Natural killer cell (primary cell): ENCODE data around the gene SZRD1. TPM values are rescaled to one million over a fixed set of nuclear protein-coding genes. Genes with fewer than 3 reads are reported as not detected.

Experiments used
- ATAC-seq, 3 donors: fragments of 150-1000 bp in 2 of 3; fragments of 200-7000 bp in 1 of 3; cut with Tn5 transposase; 1 replicate in 1 of 3; 2 replicates in 2 of 3; pipeline ENCODE4 v1.10.0; 2021; ENCODE audit warnings: mild to moderate bottlenecking in 2 of 3, moderate library complexity in 2 of 3
- DNase-seq, 2 donors: peaks; one replicate each; pipeline versions ENCODE4 v3.0.0 to v3.0.0-alpha.2; 2013 to 2021; ENCODE audit warnings: mixed read lengths in 1 of 2
- H3K27ac ChIP-seq: one replicate; pipeline ENCODE4 v1.5.1; 2013; ENCODE audit warnings: mild to moderate bottlenecking, low read length
- H3K27me3 ChIP-seq: one replicate; pipeline ENCODE4 v1.6.1; 2013; ENCODE audit warnings: low read length; ENCODE audit not compliant: control insufficient read depth, insufficient read depth
- H3K36me3 ChIP-seq: one replicate; pipeline ENCODE4 v1.6.1; 2013; ENCODE audit warnings: low read length; ENCODE audit not compliant: control insufficient read depth, insufficient read depth
- H3K4me1 ChIP-seq: one replicate; pipeline ENCODE4 v1.6.1; 2013; ENCODE audit warnings: low read length; ENCODE audit not compliant: control insufficient read depth, insufficient read depth
- H3K4me3 ChIP-seq: one replicate; pipeline ENCODE4 v1.5.1; 2013; ENCODE audit warnings: low read length
- H3K9me3 ChIP-seq: one replicate; pipeline ENCODE4 v1.6.1; 2013; ENCODE audit warnings: low read length; ENCODE audit not compliant: control insufficient read depth, insufficient read depth
- H3K27ac Mint-ChIP-seq, 2 donors: one replicate each; pipeline ENCODE4 v1.8.0; 2022; ENCODE audit warnings: mild to moderate bottlenecking in 2 of 2, mixed read lengths in 2 of 2, moderate library complexity in 1 of 2
- H3K27me3 Mint-ChIP-seq, 2 donors: one replicate each; pipeline ENCODE4 v1.8.0; 2022; ENCODE audit warnings: low read depth in 2 of 2, mixed read lengths in 2 of 2
- H3K36me3 Mint-ChIP-seq: one replicate; pipeline ENCODE4 v1.8.0; 2022; ENCODE audit warnings: mixed read lengths
- H3K4me1 Mint-ChIP-seq, 2 donors: one replicate each; pipeline ENCODE4 v1.8.0; 2022; ENCODE audit warnings: mixed read lengths in 2 of 2
- H3K4me3 Mint-ChIP-seq: one replicate; pipeline ENCODE4 v1.8.0; 2022; ENCODE audit warnings: mild to moderate bottlenecking, moderate library complexity, mixed read lengths
- H3K9me3 Mint-ChIP-seq, 2 donors: one replicate each; pipeline ENCODE4 v1.8.0; 2022; ENCODE audit warnings: mixed read lengths in 2 of 2
- WGBS: methylation state at CpG from one replicate; pipeline ENCODE4 v1.1.7; 2013; ENCODE audit warnings: missing lambda C conversion rate; ENCODE audit not compliant: insufficient coverage; 5-methylcytosine and 5-hydroxymethylcytosine counted together
- intact Hi-C: fragments of 100-400 bp; cut with micrococcal nuclease; formaldehyde crosslinking; loops from one replicate; pipeline ENCODE4 v1.14.2; 2022
- total RNA-seq, 4 donors: library from RNA; stranded (reverse); fragments of 120-200 nt in 1 of 4; gene quantifications; one replicate each; pipeline versions ENCODE4 v1.2.3 to v1.2.4, GENCODE V29; 2013 to 2022
- TF ChIP-seq, protein P1 (sequence below): fragments of 200-600 bp; IDR thresholded peaks from one replicate; pipeline ENCODE4 v1.8.0; 2022; ENCODE audit warnings: antibody characterized with exemption

The SZRD1 gene
- total RNA-seq, 3 donors from 2014 or later (not counting 1 experiment from before 2014, with no cell fraction given) = 170 to 187 (median 177) TPM

DNA sequence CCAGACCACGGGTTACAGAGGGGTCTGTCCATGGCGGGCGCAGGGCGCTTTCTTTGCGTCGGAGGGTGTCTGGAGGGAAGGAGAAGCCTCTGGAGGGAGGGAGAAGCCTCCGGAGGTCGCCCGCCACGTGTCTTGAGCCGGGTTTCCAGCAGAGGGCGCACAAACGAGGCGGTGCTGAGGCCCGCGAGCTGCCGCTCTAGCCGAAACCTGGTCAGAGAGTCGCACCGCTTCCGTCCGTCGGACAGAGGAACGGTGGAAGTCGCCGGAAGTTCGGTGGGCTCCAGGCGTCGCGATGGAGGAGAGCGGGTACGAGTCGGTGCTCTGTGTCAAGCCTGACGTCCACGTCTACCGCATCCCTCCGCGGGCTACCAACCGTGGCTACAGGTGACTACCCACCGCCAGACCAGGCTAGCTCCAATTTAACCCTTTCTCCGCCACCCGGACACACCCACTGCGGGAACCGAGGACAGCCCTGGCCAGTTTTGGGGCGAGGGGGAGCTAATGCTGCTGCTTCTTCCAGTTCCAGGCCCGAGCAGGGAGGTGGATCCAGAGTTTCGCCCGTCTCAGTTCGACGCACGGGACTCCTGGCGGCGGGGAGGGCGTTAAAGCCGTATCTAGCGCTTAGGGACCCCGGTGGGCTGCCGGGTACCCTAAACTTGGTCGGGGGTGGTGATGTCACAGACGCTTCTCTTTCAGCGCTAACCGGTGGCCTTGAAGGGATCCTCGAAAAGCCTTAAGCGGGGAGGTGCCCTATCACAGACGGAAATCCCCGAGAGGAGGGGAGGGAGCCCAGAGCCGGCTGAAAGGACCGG is 73.6 kb downstream of the SZRD1 start, which contains the start of gene NECAP2:
NECAP2 (plus strand) TSS at position 255 of the 812 bp plus-strand sequence; CDS start at position 293, 38 bp downstream.
- H3K4me1 Mint-ChIP-seq = peaks cover 18 to 29% of the 10 kb centered on the region in 2 donors
- no peaks in the 10 kb centered on the region for H3K9me3 ChIP-seq
- peak within 1 kb of the TSS; percentile 98 for H3K27ac ChIP-seq
- peak within 1 kb of the TSS; percentile 100 for H3K4me3 ChIP-seq
- no peaks in the 10 kb centered on the region for H3K9me3 Mint-ChIP-seq
- H3K4me3 Mint-ChIP-seq = peak within 1 kb of the TSS; percentile 92
- TF ChIP-seq, protein P1, sequence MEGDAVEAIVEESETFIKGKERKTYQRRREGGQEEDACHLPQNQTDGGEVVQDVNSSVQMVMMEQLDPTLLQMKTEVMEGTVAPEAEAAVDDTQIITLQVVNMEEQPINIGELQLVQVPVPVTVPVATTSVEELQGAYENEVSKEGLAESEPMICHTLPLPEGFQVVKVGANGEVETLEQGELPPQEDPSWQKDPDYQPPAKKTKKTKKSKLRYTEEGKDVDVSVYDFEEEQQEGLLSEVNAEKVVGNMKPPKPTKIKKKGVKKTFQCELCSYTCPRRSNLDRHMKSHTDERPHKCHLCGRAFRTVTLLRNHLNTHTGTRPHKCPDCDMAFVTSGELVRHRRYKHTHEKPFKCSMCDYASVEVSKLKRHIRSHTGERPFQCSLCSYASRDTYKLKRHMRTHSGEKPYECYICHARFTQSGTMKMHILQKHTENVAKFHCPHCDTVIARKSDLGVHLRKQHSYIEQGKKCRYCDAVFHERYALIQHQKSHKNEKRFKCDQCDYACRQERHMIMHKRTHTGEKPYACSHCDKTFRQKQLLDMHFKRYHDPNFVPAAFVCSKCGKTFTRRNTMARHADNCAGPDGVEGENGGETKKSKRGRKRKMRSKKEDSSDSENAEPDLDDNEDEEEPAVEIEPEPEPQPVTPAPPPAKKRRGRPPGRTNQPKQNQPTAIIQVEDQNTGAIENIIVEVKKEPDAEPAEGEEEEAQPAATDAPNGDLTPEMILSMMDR = peak; percentile 91
- H3K36me3 Mint-ChIP-seq = no peaks in the 10 kb centered on the region
- peaks cover 21% of the 10 kb centered on the region for H3K36me3 ChIP-seq
- H3K27me3 ChIP-seq = no peaks in the 10 kb centered on the region
- intact Hi-C loops = loop anchor here (1.0 to 5.0 kb wide), 2 partner anchors 57 to 73 kb away; partner anchors contain the start of gene SZRD1
- DNase-seq = peak; percentile 95
- peak; percentile 86 to 97 (median 92) for ATAC-seq
- H3K4me1 ChIP-seq = peaks cover 36% of the 10 kb centered on the region
- H3K27ac Mint-ChIP-seq = peak within 1 kb of the TSS; percentile 94 to 96
- no peaks in the 10 kb centered on the region for H3K27me3 Mint-ChIP-seq
- under 1% methylated on average over 68 of the region's 68 CpGs for WGBS

DNA sequence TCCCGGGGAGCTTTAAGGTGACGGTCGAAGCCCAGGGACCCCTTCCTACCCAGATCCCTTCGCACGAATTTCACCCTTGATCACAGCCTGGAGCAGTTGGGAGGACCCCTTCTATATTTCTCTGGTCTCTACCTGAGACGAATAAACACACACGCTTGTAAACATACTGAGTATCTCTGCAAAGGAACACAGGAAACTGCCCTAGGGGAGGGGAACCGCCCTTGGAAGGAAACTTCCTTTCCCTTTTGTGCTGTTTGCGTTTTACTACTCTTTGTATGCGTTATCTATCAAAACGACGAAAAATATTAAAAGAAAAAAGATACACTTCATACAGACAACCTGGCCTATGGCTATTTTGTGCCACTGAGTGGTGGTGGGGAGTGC is 74.2 kb downstream of the SZRD1 start:
- Mint-ChIP-seq H3K27ac (peak overlapping the region; percentile 94 to 96), H3K27me3 (no peaks in the 10 kb centered on the region), H3K9me3 (no peaks in the 10 kb centered on the region), H3K4me3 (peak overlapping the region; percentile 92), H3K36me3 (no peaks in the 10 kb centered on the region), H3K4me1 (peaks cover 18 to 29% of the 10 kb centered on the region in 2 donors)
- DNase-seq (no peak), ATAC-seq (peak; percentile 4 to 18 (median 7))
- intact Hi-C loops = loop anchor here (5.0 kb wide), 1 partner anchor 56 kb away; no protein-coding TSS in a partner anchor
- Histone ChIP-seq H3K36me3 (peaks cover 24% of the 10 kb centered on the region), H3K4me1 (peaks cover 36% of the 10 kb centered on the region), H3K4me3 (peak overlapping the region; percentile 100), H3K27ac (peak overlapping the region; percentile 98), H3K9me3 (no peaks in the 10 kb centered on the region), H3K27me3 (no peaks in the 10 kb centered on the region)
- WGBS = 0% methylated on average over 8 of the region's 12 CpGs
- TF ChIP-seq, protein P1 = no peak

DNA sequence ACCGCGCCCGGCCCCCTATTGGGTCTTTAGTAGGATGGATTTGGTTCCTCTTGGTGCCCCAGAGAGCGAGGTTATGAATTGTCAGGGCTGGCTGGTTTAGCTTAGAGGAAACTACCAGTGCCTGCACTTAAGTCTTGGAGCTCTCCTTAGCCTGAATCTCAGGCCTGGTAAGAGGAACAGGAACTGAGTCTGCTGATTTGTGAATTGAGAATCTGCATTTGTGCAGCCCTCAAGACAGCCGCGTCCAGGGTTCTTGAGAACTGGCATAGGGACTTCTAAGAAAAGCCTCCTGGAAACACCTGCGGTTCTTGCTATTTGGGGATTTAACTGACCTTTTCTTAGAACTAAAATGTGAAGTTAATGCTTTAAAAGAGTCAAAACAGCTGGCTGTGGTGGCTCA is 75.2 kb downstream of the SZRD1 start:
- ATAC-seq (no peak), DNase-seq (no peak)
- Histone ChIP-seq H3K27ac (no peak overlapping the region), H3K4me3 (no peak overlapping the region), H3K36me3 (peaks cover 28% of the 10 kb centered on the region), H3K9me3 (no peaks in the 10 kb centered on the region), H3K4me1 (peaks cover 36% of the 10 kb centered on the region), H3K27me3 (no peaks in the 10 kb centered on the region)
- H3K4me1 Mint-ChIP-seq = peaks cover 20 to 29% of the 10 kb centered on the region in 2 donors
- 80% methylated on average over 7 of the region's 7 CpGs for WGBS
- H3K27ac Mint-ChIP-seq = peak overlapping the region; percentile 94 to 96
- no peaks in the 10 kb centered on the region for H3K27me3 Mint-ChIP-seq
- H3K4me3 Mint-ChIP-seq = peak overlapping the region; percentile 92
- no peaks in the 10 kb centered on the region for H3K9me3 Mint-ChIP-seq
- intact Hi-C loops = loop anchor here (5.0 kb wide), 1 partner anchor 55 kb away; no protein-coding TSS in a partner anchor
- TF ChIP-seq, protein P1 = no peak
- H3K36me3 Mint-ChIP-seq = no peaks in the 10 kb centered on the region
